Dermis blood vessel endothelial cell (primary cell): ENCODE data around the gene NBDY. TPM values are rescaled to one million over a fixed set of nuclear protein-coding genes. Genes with fewer than 3 reads are reported as not detected.
"Not testable (repeated sequence)": the region's sequence is repeated elsewhere in the genome, so short reads cannot be mapped to it uniquely, and the experiment has no call there.

Source experiments
- DNase-seq: peaks from one replicate; pipeline ENCODE4 v3.0.0; 2010
- total RNA-seq: library from RNA; depleted of rRNA; stranded (reverse); fragments of >200 nt; gene quantifications from 2 replicates; pipeline ENCODE4 v1.2.3, GENCODE V29; 2014

Gene NBDY
- total RNA-seq, 1 donor from 2014 or later = 5.3 TPM

DNA sequence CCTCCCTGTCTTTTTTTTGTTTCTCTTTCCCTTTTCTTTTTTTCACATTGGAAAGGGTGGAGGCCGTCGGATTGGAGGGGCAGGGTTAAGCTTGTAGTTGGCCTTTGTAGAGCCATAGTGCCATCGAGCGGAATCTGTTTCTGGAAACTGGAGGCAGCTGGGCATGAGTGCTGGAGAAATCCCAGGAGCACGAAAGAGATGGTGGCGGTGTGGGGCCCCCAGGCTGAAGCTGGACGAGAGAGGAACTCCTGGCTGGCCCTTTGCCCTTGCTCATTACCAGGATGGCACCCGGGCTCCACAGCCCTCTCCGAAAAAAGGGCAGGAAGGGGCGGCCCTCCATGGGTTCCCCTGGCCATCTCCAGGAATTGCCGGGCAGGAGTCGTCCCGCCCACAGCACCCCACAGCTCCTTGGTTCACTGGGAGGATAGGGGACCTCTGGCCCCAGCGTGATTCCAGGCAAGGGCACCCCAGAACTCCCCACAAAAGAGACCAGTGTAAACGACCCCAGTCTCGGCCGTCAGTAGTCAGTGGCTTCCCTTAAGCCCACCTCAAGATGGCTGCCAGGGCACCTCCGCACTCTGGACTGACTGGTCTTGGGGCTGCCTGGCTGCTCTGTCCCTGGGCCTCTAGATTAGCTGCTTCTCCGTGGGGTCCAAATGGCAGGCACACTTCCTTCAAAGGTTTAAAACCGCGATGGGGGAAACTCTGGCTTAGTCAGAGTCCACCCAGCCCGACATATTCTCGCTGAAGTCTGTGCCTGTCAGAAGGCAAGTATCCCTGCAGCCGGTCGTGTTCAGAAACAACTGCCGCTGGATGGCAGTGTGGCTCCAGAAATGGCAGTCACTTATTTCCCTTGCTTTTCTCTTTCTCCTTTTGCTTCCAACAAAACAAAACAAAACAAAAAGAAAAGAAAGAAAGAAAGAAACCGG lies 74.1 kb downstream of the NBDY start:
- peak; percentile 62 for DNase-seq

DNA sequence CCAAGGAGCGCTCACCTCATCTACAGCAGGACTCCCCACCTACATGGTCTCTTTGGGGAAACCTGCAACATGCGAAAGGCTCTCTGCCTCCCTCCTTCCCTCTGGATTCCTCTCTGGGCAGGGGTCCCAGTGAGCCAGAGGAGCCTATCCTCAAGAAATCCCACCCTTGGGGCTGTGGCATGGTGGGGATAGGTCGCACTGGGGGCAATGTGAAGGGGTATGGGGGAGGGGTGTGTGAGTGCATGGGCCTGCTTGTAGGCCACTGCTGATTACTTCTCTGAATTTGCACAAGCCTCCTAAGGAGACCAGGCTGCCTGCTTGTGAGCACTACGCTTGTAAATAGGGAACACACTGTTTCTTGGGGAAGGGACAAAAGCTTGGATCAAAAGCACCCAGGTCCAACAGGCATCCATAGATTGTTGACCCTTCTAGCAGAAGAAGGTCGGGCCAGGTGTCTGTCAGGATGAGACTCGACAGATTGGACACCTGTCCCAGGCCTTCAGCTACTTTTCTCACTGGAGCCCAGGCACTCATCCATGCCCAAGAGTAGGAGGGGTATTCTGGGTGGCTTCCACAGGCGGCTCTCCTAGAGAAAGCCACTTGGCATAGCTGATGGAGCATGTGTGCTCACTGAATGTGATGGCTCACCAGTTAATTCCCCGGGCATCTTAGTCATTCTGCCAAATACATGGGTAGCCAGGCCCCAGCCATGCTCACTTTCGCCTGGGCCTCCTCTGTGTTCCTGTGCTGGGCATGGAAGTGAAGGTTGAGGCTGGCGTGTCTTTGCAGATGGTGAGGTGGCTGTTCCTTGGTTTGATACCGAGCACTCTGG lies 75.0 kb downstream of the NBDY start:
- DNase-seq = no peak

GRCh38 chrX:56804867-56805266 lies 75.8 kb downstream of the NBDY start:
- no peak for DNase-seq

DNA sequence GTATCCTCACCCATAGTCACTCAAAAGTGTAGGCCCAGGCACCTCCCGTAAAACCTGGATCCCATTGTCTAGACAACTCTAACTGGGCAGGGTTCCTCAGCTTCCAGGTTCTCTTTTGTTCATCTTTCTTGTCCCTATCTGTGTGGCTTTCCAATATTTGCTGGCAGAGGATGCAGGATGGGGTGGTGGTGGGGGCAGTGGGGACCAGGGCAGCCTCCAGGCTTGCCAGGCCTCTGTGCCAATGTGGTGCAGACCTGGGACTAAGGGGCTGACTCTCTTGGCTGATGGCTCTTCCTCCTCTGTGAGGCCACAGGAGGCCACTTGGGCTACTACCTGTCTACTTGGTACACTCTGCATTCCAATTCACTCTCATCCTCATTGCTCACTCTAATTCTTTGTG lies 76.4 kb downstream of the NBDY start:
- DNase-seq = no peak

DNA sequence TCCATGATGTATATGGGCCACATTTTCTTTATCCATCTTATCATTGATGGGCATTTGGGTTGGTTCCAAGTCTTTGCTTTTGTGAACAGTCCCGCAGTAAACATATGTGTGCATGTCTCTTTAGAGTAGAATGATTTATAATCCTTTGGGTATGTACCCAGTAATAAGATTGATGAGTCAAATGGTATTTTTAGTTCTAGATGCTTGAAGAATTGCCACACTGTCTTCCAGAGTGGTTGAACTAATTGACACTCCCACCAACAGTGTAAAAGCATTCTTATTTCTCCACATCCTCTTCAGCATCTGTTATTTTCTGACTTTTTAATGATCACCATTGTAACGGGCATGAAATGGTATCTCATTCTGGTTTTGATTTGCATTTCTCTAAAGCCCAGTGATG lies 77.1 kb downstream of the NBDY start:
- not testable (repeated sequence) for DNase-seq

DNA sequence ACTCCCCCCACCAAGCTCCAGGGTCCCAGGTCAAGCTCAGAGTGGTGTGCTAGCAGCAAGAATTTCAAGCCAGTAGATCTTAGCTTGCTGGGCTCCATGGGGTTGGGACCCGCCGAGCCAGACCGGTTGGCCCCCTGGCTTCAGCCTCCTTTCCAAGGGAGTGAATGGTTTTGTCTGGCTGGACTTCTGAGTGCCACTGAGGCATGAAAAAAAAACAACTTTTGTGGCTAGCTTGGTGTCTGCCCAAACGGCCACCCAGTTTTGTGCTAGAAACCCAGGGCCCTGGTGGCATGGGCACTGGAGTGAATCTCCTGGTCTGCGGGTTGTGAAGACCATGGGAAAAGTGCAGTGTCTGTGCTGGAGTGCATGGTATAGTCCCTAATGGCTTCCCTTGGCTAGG lies 82.6 kb downstream of the NBDY start:
- no peak for DNase-seq

DNA sequence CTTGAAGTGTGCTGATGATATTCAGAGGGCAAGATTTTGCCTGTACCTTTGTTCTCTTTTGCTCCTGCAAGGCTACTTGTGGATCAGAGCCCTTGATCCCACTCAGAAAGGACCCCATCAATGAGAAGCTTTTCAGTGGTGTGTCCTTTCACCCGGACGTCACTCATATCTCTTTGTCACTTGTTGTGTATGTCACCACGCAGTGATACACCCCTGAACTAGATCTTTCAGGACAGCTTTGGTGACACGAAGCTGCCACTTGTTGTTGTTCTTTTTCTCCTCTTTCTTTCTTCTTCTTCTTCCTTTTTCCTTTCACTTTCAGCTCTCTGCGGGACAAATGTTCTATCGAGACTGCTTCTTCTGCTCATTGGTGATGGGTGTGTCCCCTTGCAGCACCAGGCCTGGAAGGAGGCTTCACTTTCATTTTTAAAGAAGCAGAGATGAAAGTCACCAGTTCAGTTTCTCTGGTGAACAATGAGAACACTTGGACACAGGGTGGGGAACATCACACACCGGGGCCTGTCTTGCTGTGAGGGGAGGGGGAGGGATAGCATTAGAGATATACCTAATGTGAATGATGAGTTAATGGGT lies 83.6 kb downstream of the NBDY start:
- DNase-seq = no peak

GRCh38 chrX:56813318-56813837 lies 84.3 kb downstream of the NBDY start:
- peak; percentile 13 for DNase-seq

DNA sequence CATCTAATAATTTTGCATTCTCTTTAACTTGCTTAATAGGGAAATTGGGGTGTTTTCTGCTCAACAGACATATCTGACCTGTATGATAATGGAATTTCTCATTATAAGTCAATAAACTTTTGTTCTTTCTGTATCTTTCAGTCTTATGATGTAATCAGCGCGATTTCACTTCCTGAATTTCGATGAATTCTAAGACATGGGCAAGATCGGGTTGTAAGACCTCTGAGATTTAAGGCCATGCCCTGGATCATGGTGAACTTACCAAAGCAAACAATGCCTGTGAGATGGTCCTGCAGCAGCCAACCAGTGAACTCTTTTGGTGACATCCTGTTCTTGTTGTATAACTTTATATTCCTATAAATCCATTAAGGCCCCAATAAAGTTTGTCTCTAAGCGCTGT lies 88.1 kb downstream of the NBDY start:
- DNase-seq = no peak

DNA sequence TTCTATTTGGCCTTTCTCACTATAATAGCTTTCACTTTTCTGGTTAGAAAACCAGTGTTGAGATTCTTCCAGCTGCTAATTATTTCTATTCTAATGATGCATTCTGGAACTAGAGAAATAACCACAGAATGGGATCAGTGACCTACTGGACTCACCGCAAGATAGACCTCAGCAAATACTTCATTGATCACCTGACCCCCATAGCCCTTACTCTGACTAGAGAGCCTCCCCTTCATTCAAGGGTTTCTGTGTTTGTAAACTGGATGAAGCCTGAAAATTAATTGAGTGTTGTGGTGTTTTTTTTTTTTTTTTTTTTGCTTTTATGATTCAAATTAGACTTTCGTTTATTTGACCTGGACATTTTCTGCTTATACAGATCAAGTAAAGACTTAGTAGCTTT lies 97.0 kb downstream of the NBDY start:
- DNase-seq = no peak

DNA sequence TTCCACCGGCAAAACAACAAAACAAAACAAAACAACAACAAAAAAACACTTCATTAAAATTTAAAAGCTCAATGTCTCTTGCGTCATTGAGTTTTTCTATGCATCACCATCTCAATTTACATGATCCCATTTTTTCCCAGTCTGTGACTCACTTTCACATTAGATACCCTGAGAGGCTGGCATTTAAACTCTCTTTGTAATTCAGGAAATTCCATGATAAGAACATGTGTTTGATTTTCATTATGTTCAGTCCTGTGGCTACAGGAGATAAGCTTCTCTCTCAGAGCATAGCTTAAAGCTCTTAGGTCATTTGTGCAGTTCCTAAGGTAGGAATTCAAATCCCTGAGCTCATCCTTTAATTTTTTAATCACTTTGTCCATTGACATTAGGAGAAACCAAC lies 104.6 kb downstream of the NBDY start:
- peak; percentile 30 for DNase-seq

GRCh38 chrX:56853436-56853835 lies 124.4 kb downstream of the NBDY start:
- no peak for DNase-seq

- no peak for DNase-seq
Measured at GRCh38 chrX:56857042-56857441, 128.0 kb downstream of the NBDY start.

DNA sequence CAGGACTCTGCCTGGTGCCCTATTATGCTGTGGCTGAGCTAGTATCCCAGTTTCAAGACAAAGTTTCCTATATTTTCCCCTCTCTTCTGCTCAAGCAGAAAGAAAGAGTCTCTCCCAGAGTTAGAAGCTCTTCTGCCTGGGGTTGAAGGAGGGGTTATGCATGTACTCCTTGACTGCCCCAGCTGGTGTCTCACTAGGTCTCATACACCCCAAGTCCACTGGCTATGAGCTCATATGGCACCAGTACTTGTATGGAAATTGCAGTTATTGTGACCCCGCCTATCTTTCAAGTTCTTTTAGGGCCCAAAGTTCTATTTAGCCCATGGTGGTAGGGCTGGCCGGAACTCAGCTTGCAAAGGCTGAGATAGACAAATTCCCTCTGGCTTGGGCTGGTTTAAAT lies 131.8 kb downstream of the NBDY start:
- no peak for DNase-seq

Other genes with a start within 250 kb of the NBDY start
- gene UBQLN2, start 165.6 kb upstream of the NBDY start, total RNA-seq = 5.8 and 10.6 TPM in 2 replicates